HG03039 (cell line): ENCODE measurements around the gene MSGN1.
A peak's percentile ranks its signal among the peaks of the same experiment; 100 is the strongest.

ENCODE experiments used
- ATAC-seq: cut with Tn5 transposase; IDR thresholded peaks from one replicate; pipeline ENCODE4 v1.9.1; 2021; ENCODE audit warnings: mild to moderate bottlenecking, moderate library complexity; ENCODE audit not compliant: unreplicated experiment

The MSGN1 gene

GRCh38 chr2:17845806-17846205 lies 29.5 kb downstream of the MSGN1 start:
- no peak for ATAC-seq

DNA sequence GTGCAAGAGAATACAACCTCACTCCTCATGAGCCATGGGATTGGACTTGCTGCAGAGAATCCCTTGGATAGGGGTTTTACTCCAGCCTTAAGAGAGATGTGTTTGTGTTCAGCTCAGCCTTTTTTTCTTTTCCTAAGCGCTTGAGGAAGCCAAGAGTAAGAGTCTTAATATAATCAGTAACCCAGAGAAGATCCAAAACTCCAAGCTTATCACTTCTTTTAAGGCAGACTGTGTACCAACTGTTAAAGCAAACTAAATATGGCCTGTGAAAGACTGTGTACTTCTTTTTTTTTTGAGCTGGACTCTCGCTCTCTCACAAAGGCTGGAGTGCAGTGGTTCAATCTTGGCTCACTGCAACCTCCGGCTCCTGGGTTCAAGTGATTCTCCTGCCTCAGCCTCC lies 30.4 kb downstream of the MSGN1 start:
- ATAC-seq = no peak

DNA sequence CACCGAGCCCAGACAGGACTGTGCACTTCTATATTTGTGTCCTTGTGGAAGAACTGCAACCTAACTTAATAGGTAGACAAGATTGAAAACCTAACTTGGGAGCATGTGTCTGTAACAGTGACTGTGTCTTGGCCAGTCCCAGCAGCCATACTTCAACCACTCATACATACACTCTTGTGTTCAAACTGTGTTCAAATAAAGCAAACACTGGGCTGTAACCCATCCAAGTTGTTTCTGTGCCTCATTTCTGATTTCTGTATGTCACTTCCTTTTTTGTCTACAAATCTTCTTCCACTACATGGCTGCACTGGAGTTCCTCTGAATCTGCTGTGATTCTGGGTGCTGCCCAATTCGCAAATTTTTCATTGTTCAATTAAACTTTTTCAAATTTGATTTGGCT lies 31.0 kb downstream of the MSGN1 start:
- ATAC-seq = no peak

- ATAC-seq = no peak
These were observed 33.0 kb downstream of the MSGN1 start for GRCh38 chr2:17849275-17849674.

GRCh38 chr2:17850151-17850550 lies 33.9 kb downstream of the MSGN1 start:
- ATAC-seq = no peak

- peak; percentile 83 for ATAC-seq
These were observed 35.7 kb downstream of the MSGN1 start for GRCh38 chr2:17851731-17852585.

GRCh38 chr2:17853799-17854198 lies 37.5 kb downstream of the MSGN1 start:
- ATAC-seq = no peak

- ATAC-seq = no peak
These were observed 40.8 kb downstream of the MSGN1 start for GRCh38 chr2:17857021-17857420.

DNA sequence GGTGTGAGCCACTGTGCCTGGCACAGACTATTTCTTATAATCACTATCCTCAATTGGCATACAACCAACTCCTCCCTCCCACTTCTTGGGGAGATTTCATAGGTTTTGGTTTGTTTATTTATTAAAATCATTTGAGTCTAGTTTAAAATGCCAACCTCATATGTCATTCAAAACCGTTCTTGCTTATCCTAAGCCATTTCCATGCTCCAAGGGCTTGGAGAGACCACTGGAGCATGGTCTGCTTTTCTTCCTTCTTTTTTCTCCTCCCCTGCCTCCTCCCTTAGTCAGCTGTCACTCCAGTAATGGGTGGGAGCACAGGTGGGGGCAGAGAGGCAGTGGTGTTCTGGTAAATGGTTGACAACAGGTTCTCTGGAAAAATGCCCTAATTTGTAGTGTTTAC lies 41.8 kb downstream of the MSGN1 start:
- ATAC-seq = no peak

DNA sequence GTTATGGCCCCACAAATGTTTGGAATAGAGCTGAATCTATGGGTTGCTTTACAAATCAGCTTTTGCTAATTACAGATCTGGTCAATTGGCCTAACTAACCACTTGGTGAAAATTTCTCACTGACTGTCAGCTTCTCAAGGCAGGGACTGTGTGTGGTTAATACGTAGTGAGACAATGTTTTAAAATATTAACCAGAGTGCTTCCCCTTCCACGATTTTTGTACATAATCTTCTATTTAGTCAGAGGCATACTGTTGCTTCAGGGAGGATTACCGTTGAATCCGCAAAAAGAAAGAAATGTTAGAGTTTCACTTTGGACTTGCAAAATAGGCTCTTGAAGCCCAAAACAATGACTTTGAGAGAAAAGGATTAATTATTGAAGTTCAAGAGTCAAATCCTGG lies 47.3 kb downstream of the MSGN1 start:
- ATAC-seq = no peak

- no peak for ATAC-seq
These were observed 48.4 kb downstream of the MSGN1 start for GRCh38 chr2:17864676-17865075.

DNA sequence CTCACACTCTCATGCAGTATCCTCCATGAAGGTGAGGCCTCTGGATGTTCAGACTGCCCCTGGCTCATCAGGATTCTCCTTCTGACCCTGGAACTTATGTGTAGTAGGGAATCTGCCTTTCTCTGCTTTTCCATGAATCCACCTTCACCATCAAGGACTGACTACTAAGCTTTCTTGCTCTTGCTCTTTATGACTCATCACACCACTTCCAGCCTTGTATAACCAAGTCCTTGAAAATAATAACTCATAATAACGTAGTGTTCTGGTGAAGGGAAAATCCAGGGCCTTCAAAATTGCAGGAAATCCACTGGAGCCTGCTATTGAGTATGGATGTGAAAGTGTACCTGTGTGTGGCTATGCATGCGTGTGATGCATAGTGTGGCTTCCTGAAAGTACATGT lies 50.9 kb downstream of the MSGN1 start:
- ATAC-seq = no peak
